ENCODE results near the gene RND2.
A peak's percentile ranks its signal among the peaks of the same experiment; 100 is the strongest.

RND2 gene

DNA sequence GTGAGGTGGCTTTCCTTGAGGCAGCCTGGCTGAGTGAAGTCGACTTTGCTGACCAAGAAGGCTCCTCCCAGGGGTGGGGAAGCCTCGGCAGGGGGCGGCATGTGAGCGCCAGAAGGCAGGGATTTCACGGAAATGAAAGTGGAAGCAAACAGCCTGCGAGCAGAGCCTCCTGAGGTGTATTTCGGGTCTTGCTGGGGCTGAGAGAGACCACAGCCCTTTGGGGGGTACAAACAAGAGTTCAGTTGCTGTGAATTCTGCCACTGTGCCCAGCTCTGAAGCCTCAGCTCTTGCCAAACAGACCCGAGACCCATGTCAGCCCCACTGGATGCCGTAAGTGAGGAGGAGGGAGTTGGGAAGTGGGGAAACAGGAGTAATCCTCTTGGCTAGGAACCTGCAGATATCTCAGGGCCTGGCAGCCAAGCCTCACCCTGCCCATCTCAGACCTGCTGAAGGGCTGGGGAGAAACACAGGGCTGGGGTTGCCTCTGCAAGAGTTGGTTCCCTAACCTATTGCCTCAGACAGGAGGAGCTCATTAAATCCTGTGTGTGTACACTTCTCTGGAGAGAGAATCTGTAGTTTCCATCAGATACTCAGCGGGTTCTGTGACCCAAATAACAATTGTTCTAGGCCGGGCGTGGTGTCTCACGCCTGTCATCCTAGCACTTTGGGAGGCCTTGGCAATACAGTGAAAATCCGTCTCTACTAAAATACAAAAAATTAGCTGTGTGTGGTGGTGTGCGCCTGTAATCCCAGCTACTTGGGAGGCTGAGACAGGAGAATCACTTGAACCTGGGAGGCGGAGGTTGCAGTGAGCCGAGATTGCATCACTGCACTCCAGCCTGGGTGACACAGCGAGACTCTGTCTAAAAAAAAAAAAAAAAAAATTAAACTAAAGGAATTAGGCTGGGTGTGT, 18.1 kb upstream of the RND2 start, which contains the start of gene IFI35:
IFI35 (plus strand) TSS at position 146 of the 913 bp plus-strand sequence; CDS start at position 310, 164 bp downstream.
- peak; percentile 90 for DNase-seq

GRCh38 chr17:43010667-43011308, 14.2 kb upstream of the RND2 start:
- peak; percentile 36 for DNase-seq

- no peak for DNase-seq
These were observed 13.1 kb upstream of the RND2 start for GRCh38 chr17:43011728-43012472.

GRCh38 chr17:43013296-43013695, 11.7 kb upstream of the RND2 start:
- DNase-seq = no peak

DNA sequence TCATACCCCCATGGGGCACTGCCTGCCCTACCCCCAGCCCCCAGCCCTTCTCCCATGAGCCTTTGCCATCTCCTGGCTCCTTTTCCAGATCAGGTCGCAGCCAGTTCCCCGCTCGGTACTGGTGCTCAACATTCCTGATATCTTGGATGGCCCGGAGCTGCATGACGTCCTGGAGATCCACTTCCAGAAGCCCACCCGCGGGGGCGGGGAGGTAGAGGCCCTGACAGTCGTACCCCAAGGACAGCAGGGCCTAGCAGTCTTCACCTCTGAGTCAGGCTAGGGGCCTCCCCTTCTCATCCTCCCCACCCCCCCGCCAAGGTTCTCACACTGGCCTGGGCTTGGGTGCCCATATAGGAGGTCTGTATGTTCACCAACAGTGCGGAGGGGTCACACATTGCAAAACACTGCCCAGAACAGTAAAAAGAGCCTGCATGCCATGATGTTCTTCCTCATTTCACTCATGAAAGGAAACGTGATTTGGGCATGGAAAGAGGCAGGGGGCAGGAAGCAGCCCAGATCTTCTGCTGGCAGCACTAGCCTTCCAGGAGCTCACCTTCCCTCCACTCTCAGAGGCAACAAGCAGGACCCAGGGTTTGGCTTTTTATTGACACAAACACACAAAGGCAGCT, 10.9 kb upstream of the RND2 start:
- DNase-seq = no peak

- no peak for DNase-seq
These were observed 10.1 kb upstream of the RND2 start for GRCh38 chr17:43014649-43015542.

DNA sequence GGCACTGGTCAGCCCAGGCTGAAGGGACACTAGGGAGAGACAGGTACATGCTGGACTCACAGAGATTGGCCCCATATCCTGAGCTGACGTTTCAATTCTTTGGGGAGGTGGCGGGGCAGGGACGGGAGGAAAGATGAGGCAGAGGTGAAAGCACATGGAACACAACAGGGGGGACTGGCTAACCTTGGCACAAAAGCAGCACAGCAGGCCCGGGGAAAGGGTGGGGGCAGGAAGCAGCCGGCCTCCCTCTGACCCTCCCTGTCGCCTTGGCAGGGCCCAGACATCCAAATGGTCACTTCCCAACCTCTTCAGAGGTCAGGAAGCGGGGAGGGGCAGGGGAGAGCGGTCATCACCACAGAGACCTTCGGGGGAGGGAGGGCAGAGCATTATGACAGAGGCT, 9.5 kb upstream of the RND2 start:
- no peak for DNase-seq

DNA sequence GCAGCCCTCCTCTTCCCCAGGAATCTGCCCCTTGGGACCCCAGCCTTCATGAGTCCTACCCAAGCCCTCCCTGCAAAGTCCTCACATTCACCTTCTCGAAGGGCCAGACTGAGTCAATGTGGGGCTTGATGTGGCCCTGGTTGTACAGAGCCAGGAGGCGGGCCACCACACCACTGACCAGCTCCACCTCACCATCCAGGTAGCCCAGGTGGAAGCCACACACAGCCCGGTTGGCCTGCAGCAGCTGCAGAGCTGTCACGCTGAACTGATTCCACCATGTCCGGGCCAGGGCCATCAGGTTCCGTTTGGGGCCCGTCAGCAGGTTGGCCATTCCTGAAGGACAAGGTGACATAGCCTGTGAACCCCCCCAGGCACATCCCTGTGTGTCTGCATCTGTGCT, 8.8 kb upstream of the RND2 start:
- DNase-seq = no peak

- DNase-seq = peak; percentile 91
These were observed 6.8 kb upstream of the RND2 start for GRCh38 chr17:43018008-43018853.

GRCh38 chr17:43018932-43019331, 6.1 kb upstream of the RND2 start:
- no peak for DNase-seq

DNA sequence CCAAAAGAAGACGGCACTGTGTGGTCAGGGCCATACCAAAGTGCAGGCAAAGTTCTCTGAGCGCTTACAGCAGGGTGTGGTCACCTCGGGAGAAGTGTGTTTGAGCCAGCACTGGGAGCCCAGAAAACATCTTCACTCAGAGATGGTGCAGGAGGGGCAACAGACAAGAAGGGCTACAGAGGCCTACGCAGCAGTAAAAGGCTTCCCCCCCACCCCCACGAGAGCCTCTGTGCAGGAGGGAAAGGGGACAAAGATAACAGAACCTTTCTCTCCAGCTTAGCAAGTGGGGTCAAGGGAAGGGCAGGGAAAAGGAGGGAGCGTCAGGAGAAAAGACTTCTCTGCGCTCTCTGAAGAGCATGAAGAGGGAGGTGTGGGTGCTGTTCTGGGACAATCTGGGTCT, 5.6 kb upstream of the RND2 start:
- DNase-seq = no peak

DNA sequence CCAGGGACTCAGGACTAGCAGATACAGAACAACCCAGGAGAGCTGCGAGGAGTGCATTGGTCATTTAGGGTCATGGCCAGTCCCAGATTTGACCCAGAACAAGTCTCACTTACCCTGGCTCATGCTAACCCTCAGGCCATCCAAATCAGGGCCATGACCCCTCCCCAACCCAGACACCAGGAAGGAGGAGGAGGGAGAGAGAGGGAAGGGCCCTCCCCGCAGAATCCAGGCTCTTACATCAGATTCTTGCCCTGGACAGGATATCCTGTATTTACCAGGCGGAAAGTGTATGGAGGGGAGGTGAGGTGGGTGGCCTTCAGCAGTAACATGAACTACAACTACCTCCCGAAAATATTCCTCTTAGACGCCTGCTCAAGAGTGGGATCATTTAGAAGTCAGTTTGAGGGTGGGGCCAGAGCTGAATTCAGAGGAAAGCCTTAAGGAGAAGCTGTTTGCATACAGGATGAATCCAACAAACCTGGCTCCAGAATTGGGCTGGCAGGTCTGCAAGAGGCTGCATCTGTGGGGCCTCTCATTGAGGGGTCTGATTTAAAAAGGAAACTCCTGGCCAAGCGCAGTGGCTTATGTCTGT, 4.9 kb upstream of the RND2 start:
- DNase-seq = peak; percentile 34

DNA sequence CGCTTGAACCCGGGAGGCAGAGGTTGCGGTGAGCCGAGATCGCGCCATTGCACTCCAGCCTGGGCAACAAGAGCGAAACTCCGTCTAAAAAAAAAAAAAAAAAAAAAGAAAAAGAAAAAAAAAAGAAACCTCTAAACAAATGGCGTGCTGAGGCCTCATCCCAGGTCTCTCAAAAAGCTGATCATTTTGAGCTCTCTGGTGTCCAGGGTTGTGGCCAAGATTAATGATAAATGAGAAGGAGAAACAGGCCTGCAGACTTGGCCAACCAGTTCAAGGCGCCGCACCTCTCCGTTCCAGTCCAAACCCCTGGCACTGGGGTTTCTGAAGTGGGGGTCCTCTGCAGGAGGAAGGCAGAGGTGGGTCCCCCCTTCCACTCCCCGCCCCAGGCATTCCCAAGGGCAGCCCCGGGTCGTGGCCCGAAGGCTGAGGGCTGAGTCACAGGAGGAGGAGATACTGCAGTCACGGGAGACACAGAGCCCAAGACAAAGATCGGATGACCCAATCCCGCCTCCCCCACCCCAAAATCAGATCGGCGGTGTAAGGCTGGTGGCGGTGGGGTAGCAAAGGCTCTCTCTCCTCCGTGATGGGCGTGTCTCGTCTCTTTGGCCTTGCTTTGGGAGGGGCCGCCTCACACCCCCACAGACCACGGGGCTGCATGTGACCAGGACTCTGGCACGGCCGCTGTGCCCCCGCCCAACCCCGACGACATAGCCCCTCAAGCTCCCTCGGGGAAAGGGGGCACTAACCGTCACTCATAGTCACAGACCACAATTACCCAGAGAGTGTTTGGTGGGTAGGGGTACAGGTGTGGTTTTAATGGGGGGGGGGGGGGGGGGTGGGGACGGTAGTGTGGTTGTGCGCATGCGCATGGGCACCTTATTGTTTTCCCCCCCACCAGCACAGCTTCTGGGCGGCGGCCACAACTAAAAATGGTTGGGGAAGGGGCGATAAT, 4.0 kb upstream of the RND2 start:
- peak; percentile 70 for DNase-seq

DNA sequence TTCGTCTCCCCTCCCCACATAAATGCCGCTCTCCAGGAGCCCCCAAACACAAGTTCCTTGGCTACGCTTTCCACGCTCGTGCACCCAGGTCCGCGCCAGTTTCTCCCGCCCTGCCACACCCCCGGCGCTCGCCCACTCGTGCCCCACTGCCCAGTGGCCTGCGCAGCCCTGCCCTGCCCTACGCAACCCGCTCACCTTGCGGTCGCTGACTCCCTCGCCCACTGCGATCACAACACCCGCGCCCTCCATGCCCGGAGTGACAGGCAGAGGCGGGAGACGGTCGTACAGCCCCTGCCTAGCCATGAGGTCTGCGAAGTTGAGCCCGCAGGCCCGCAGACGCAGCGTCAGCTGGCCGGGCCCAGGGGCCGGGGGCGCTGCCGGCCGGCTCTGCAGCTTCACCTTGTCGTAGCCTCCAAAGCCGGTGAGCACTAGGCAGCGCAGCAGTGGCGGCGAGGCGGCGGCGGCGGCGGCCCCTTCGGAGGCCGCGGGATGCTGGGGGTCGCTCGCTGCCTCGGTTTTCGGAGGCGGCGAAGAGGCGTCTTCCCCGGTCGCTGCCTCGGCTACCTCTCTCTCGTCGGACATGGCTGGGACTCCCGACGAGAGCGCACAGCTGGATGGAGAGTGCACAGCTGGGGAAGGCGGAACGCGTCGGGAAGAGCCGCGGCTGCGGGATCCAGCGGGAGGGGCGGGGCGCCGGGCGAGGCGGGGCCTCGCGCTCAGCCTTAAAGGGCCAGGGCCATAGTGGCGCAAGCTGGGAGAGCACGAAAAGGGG, 3.1 kb upstream of the RND2 start, which contains the start of gene VAT1:
VAT1 (minus strand) TSS at position 645 of the 772 bp plus-strand sequence; CDS start at position 582, 63 bp downstream.
- DNase-seq = peak; percentile 94

GRCh38 chr17:43025290-43025657, 243 bp downstream of the RND2 start:
- DNase-seq = no peak

- peak; percentile 39 for DNase-seq
These were observed 921 bp downstream of the RND2 start for GRCh38 chr17:43025766-43026537.

DNA sequence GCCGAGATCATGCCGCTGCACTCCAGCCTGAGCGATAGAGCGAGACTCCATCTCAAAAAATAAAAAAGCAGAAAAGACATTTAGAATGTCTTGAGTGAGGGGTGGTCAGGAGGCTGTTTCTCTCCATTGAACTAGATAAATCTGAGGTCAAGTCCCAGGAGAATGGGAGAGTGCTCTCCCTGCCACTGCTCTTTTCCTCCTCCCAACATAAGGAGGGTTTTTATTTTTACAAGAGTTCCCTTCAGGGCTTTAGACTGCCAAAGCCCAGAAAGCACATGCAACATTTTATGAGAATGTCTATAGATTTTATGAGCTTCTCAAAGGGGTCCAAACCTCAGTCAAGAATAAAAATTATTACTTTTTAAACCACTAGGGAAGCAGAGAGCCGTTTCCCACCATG, 1.6 kb downstream of the RND2 start:
- no peak for DNase-seq
